ENCODE measurements around the gene PRAME. TPM values are rescaled to one million over a fixed set of nuclear protein-coding genes. Genes with fewer than 3 reads are reported as not detected.

The PRAME gene
- total and polyA plus RNA-seq, 7 donors, result 0.03 TPM; not detected in 6

GRCh38 chr22:22553141-22553540 lies 5.9 kb downstream of the PRAME start:
- ATAC-seq (no peak), DNase-seq (no peak)
- Histone ChIP-seq H3K36me3 (ENCODE audit: insufficient read depth in 1 of 2, low read depth in 1 of 2) (no peaks in the 10 kb centered on the region), H3K9me3 (no peaks in the 10 kb centered on the region), H3K4me3 (no peak overlapping the region), H3K27ac (no peak overlapping the region), H3K4me1 (no peaks in the 10 kb centered on the region), H3K27me3 (ENCODE audit: insufficient read depth in 3 of 3, low read length in 2 of 3) (no peaks in the 10 kb centered on the region)
- WGBS, 3 donors, result 83 to 98% (median 91%) methylated on average over 1 of the region's 1 CpG
- intact Hi-C loops (cut with DNase I), result no loop called here
- TF ChIP-seq CTCF (IDR thresholded peaks at IDR 0.05), result no peak

GRCh38 chr22:22552630-22553029 lies 6.4 kb downstream of the PRAME start:
- no peak for TF ChIP-seq CTCF (IDR thresholded peaks at IDR 0.05)
- ATAC-seq, result no peak
- H3K4me1 ChIP-seq, result no peaks in the 10 kb centered on the region
- intact Hi-C loops (cut with DNase I), result no loop called here
- no peak overlapping the region for H3K4me3 ChIP-seq
- H3K9me3 ChIP-seq, result no peaks in the 10 kb centered on the region
- WGBS, 3 donors, result 43 to 48% (median 45%) methylated on average over 4 of the region's 4 CpGs
- H3K27me3 ChIP-seq (ENCODE audit: insufficient read depth in 3 of 3, low read length in 2 of 3), result no peaks in the 10 kb centered on the region
- no peak overlapping the region for H3K27ac ChIP-seq
- H3K36me3 ChIP-seq (ENCODE audit: insufficient read depth in 1 of 2, low read depth in 1 of 2), result no peaks in the 10 kb centered on the region
- no peak for DNase-seq

- Histone ChIP-seq H3K9me3 (no peaks in the 10 kb centered on the region), H3K27ac (no peak overlapping the region), H3K4me3 (no peak overlapping the region), H3K27me3 (ENCODE audit: insufficient read depth in 3 of 3, low read length in 2 of 3) (no peaks in the 10 kb centered on the region), H3K36me3 (ENCODE audit: insufficient read depth in 1 of 2, low read depth in 1 of 2) (no peaks in the 10 kb centered on the region), H3K4me1 (no peaks in the 10 kb centered on the region)
- WGBS, 3 donors, result 85 to 88% (median 86%) methylated on average over 8 of the region's 8 CpGs
- TF ChIP-seq CTCF (IDR thresholded peaks at IDR 0.05), result no peak
- DNase-seq, result no peak
- ATAC-seq, result no peak
- intact Hi-C loops (cut with DNase I), result no loop called here
Measured at GRCh38 chr22:22550789-22551434, 8.2 kb downstream of the PRAME start.

GRCh38 chr22:22548910-22549309 lies 10.2 kb downstream of the PRAME start:
- H3K9me3 ChIP-seq, result no peaks in the 10 kb centered on the region
- H3K27ac ChIP-seq, result no peak overlapping the region
- ATAC-seq, result no peak
- intact Hi-C loops (cut with DNase I), result no loop called here
- no peaks in the 10 kb centered on the region for H3K36me3 ChIP-seq (ENCODE audit: insufficient read depth in 1 of 2, low read depth in 1 of 2)
- no peaks in the 10 kb centered on the region for H3K4me1 ChIP-seq
- no peaks in the 10 kb centered on the region for H3K27me3 ChIP-seq (ENCODE audit: insufficient read depth in 3 of 3, low read length in 2 of 3)
- no peak for DNase-seq
- WGBS, 3 donors, result 43 to 69% (median 62%) methylated on average over 1 of the region's 1 CpG
- no peak for TF ChIP-seq CTCF (IDR thresholded peaks at IDR 0.05)
- H3K4me3 ChIP-seq, result no peak overlapping the region

- Histone ChIP-seq H3K4me3 (no peak overlapping the region), H3K9me3 (no peaks in the 10 kb centered on the region), H3K4me1 (no peaks in the 10 kb centered on the region), H3K36me3 (ENCODE audit: insufficient read depth in 1 of 2, low read depth in 1 of 2) (no peaks in the 10 kb centered on the region), H3K27me3 (ENCODE audit: insufficient read depth in 3 of 3, low read length in 2 of 3) (no peaks in the 10 kb centered on the region), H3K27ac (no peak overlapping the region)
- WGBS, 3 donors, result 68 to 75% (median 70%) methylated on average over 9 of the region's 9 CpGs
- no peak for DNase-seq
- ATAC-seq, result no peak
- intact Hi-C loops (cut with DNase I), result no loop called here
- no peak for TF ChIP-seq CTCF (IDR thresholded peaks at IDR 0.05)
Measured at GRCh38 chr22:22548317-22548716, 10.7 kb downstream of the PRAME start.

Data from psoas muscle (tissue), 8 donors.